ENCODE data around the gene ADNP2. TPM values are rescaled to one million over a fixed set of nuclear protein-coding genes. Genes with fewer than 3 reads are reported as not detected.
"Not testable (repeated sequence)": the region's sequence is repeated elsewhere in the genome, so short reads cannot be mapped to it uniquely, and the experiment has no call there.

The ADNP2 gene
- total RNA-seq, 4 donors from 2014 or later: 16.4 to 28.4 (median 17.8) TPM

DNA sequence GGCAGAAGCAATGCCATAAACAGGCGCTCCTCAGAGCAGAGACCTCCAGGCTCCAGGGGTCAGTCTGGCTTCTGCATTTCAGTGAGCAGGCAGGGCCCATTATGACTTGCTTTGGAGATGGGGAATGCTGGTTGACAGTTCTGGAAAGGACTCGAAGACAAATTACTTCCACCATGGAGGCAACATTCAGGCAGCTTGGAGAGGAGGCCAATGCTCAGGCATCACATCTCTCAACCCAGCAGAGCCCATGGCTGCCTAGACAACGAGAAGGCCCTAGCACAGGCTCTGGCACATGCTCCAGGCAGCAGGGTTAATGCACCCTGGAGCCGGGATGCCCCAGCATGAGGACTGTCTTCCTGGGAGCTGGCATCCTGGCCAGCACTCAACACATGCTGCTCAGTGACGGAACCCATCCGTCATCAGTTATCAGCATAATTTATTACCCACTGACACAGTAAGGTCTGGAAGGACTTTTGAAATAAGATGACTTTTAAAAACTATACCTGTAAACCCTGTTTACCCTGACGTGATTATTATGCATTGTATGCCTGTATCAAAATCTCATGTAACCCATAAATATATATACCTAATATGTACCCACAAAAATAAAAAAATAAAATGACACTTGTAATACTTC lies 52.8 kb downstream of the ADNP2 start:
- Histone ChIP-seq H3K9me3 (no peaks in the 10 kb centered on the region), H3K27ac (no peak overlapping the region), H3K4me1 (no peaks in the 10 kb centered on the region), H3K36me3 (no peaks in the 10 kb centered on the region), H3K27me3 (no peaks in the 10 kb centered on the region), H3K4me3 (replicated peaks in 1 of 3) (no peak overlapping the region)
- no peak for DNase-seq
- intact Hi-C loops (cut with DNase I): no loop called here
- WGBS, 2 donors: 90 to 95% methylated on average over 5 to 7 of the region's 7 CpGs
- no peak for TF ChIP-seq POLR2A (IDR thresholded peaks at IDR 0.05)
- TF ChIP-seq, protein P1, sequence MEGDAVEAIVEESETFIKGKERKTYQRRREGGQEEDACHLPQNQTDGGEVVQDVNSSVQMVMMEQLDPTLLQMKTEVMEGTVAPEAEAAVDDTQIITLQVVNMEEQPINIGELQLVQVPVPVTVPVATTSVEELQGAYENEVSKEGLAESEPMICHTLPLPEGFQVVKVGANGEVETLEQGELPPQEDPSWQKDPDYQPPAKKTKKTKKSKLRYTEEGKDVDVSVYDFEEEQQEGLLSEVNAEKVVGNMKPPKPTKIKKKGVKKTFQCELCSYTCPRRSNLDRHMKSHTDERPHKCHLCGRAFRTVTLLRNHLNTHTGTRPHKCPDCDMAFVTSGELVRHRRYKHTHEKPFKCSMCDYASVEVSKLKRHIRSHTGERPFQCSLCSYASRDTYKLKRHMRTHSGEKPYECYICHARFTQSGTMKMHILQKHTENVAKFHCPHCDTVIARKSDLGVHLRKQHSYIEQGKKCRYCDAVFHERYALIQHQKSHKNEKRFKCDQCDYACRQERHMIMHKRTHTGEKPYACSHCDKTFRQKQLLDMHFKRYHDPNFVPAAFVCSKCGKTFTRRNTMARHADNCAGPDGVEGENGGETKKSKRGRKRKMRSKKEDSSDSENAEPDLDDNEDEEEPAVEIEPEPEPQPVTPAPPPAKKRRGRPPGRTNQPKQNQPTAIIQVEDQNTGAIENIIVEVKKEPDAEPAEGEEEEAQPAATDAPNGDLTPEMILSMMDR (IDR thresholded peaks at IDR 0.05): no peak

DNA sequence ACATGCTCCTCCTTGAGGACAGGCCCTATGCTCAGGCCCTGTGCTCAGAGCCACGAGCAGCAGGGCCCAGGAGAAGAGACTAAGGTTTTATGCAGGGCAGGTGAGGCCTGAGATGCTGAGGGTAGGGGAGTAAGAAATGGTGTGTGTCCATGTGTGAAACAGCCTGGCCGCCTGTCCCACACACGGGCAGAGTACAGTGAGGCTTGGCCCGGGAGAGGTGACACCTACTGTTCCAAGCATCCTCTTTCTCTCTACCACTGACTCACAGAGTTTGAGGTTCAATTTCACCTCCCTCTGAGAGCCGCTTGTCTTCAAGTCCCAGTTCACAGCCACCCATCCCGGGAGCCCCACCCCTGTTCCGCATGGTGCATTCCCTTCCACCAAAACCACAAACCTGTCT lies 54.1 kb downstream of the ADNP2 start:
- WGBS, 2 donors: 93 to 96% methylated on average over 7 of the region's 7 CpGs
- TF ChIP-seq, protein P1 (IDR thresholded peaks at IDR 0.05): no peak
- TF ChIP-seq POLR2A (IDR thresholded peaks at IDR 0.05): no peak

DNA sequence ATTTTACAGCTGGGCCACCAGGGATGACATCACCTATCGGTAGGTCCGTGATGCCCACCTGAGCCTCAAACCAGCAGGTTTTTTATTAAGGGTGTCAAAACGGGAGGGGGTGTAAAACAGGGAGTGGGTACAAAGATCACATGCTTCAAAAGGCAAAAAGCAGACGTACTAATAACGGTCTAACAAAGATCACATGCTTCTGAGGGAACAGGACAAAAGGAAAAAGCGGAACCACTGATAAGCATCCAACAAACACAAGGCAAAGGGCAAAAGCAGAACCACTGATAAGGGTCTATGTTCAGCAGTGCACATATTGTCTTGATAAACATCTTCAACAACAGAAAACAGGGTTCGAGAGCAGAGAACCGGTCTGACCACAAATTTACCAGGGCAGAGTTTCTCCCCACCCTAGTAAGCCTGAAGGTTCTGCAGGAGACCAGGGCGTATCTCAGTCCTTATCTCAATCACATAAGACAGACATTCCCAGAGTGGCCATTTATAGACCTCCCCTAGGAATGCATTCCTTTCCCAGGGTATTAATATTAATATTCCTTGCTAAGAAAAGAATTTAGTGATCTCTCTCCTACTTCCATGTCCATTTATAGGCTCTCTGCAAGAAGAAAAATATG lies 55.8 kb downstream of the ADNP2 start:
- H3K9me3 ChIP-seq; DNase-seq; H3K36me3 ChIP-seq; H3K4me3 ChIP-seq (replicated peaks in 1 of 3); intact Hi-C loops (cut with DNase I); H3K27me3 ChIP-seq; H3K27ac ChIP-seq: not testable (repeated sequence)
- 88 to 90% methylated on average over 9 of the region's 9 CpGs for WGBS, 2 donors
- H3K4me1 ChIP-seq: peaks cover 14 to 20% of the 10 kb centered on the region in 2 donors

More for the DNA sequence above, 54.1 kb downstream of the ADNP2 start:
- no peak for DNase-seq
- H3K36me3 ChIP-seq: no peaks in the 10 kb centered on the region
- intact Hi-C loops (cut with DNase I): no loop called here
- no peak overlapping the region for H3K4me3 ChIP-seq (replicated peaks in 1 of 3)
- no peak overlapping the region for H3K27ac ChIP-seq
- peaks cover 1 to 4% of the 10 kb centered on the region in 2 donors for H3K4me1 ChIP-seq
- no peaks in the 10 kb centered on the region for H3K9me3 ChIP-seq
- no peaks in the 10 kb centered on the region for H3K27me3 ChIP-seq

DNA sequence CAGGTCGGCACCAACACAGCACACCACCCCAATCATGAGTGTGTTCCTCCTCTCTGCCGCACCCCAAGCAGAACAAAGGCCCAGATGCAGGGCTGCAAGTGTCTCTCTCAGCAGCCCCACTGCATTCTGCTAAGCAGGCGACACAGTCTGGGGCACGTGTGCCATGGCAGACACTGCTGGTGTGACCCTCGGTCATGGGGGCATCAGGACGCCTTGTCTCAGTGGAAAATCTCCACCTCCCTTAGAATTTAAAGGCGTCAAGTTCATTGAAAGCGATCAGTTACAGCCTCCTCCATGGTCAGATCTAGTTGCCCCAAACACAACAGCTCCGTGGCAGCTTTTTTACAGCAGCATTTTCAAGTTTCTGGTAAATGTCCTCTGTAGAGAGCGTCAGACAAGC lies 57.2 kb downstream of the ADNP2 start:
- intact Hi-C loops (cut with DNase I): no loop called here
- Histone ChIP-seq H3K4me3 (replicated peaks in 1 of 3) (no peak overlapping the region), H3K27me3 (no peaks in the 10 kb centered on the region), H3K36me3 (no peaks in the 10 kb centered on the region), H3K27ac (no peak overlapping the region), H3K9me3 (no peaks in the 10 kb centered on the region), H3K4me1 (peaks cover 23 to 34% of the 10 kb centered on the region in 2 donors)
- 91 to 95% methylated on average over 9 to 10 of the region's 10 CpGs for WGBS, 2 donors
- TF ChIP-seq, protein P1 (IDR thresholded peaks at IDR 0.05): no peak
- TF ChIP-seq POLR2A (IDR thresholded peaks at IDR 0.05): no peak
- no peak for DNase-seq

DNA sequence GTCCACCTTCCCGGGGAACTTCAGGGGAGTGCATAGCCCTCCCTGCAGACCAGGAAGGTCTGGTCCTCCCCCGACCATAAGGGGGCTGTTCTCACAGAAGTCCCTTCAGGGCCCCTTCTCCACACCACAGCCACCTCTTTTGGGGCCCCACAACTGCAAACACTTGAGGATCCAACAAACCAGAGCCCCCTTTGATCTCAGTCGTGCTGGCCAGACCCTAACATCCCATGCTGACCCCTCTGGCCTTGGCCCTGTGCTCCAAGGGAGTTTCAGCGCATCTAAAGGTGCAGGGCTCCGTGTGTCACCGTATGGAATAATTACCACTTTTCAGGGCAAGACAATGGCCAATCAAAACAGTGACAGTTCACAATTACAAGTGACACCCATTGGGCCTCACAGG lies 57.7 kb downstream of the ADNP2 start:
- H3K4me1 ChIP-seq: peaks cover 25 to 38% of the 10 kb centered on the region in 2 donors
- no peak overlapping the region for H3K4me3 ChIP-seq (replicated peaks in 1 of 3)
- no peaks in the 10 kb centered on the region for H3K27me3 ChIP-seq
- DNase-seq: no peak
- H3K36me3 ChIP-seq: no peaks in the 10 kb centered on the region
- no peak overlapping the region for H3K27ac ChIP-seq
- no peaks in the 10 kb centered on the region for H3K9me3 ChIP-seq
- intact Hi-C loops (cut with DNase I): no loop called here
- no peak for TF ChIP-seq POLR2A (IDR thresholded peaks at IDR 0.05)
- WGBS, 2 donors: 86% methylated on average over 5 to 6 of the region's 6 CpGs

DNA sequence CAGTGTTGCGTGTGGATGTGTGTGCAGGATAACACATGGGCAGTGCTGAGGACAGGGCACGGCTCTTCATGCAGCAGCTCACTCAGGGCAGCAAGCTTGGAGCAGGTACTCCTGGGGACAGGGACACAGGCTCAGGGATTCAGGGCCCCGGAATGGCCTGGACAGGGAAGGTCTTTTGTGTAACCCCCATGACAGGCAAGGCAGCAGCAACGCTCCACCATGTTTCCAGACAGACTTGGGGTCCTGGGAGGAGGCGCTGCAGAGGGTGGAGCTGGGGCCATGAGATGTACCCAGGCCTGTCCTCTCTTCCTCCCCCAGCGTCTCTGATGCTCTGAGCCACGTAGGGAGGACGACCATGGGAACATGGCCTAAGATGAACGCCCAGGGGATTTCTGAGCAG lies 58.3 kb downstream of the ADNP2 start:
- no peaks in the 10 kb centered on the region for H3K27me3 ChIP-seq
- intact Hi-C loops (cut with DNase I): no loop called here
- 94 to 95% methylated on average over 6 to 9 of the region's 9 CpGs for WGBS, 2 donors
- no peak overlapping the region for H3K27ac ChIP-seq
- DNase-seq: no peak
- TF ChIP-seq, protein P1 (IDR thresholded peaks at IDR 0.05): no peak
- no peaks in the 10 kb centered on the region for H3K36me3 ChIP-seq
- H3K9me3 ChIP-seq: no peaks in the 10 kb centered on the region
- H3K4me3 ChIP-seq (replicated peaks in 1 of 3): no peak overlapping the region
- H3K4me1 ChIP-seq: peaks cover 25 to 39% of the 10 kb centered on the region in 2 donors
